ENCODE measurements around the gene PAK4.

Gene PAK4

GRCh38 chr19:39196320-39196719, 70.7 kb downstream of the PAK4 start:
- TF ChIP-seq, protein P1, sequence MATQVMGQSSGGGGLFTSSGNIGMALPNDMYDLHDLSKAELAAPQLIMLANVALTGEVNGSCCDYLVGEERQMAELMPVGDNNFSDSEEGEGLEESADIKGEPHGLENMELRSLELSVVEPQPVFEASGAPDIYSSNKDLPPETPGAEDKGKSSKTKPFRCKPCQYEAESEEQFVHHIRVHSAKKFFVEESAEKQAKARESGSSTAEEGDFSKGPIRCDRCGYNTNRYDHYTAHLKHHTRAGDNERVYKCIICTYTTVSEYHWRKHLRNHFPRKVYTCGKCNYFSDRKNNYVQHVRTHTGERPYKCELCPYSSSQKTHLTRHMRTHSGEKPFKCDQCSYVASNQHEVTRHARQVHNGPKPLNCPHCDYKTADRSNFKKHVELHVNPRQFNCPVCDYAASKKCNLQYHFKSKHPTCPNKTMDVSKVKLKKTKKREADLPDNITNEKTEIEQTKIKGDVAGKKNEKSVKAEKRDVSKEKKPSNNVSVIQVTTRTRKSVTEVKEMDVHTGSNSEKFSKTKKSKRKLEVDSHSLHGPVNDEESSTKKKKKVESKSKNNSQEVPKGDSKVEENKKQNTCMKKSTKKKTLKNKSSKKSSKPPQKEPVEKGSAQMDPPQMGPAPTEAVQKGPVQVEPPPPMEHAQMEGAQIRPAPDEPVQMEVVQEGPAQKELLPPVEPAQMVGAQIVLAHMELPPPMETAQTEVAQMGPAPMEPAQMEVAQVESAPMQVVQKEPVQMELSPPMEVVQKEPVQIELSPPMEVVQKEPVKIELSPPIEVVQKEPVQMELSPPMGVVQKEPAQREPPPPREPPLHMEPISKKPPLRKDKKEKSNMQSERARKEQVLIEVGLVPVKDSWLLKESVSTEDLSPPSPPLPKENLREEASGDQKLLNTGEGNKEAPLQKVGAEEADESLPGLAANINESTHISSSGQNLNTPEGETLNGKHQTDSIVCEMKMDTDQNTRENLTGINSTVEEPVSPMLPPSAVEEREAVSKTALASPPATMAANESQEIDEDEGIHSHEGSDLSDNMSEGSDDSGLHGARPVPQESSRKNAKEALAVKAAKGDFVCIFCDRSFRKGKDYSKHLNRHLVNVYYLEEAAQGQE (IDR thresholded peaks at IDR 0.05; ENCODE audit: insufficient read depth in 1 of 2, low read depth in 2 of 2, low read length in 2 of 2): no peak
- no peak for TF ChIP-seq POLR2AphosphoS5 (IDR thresholded peaks at IDR 0.05; ENCODE audit: low read depth, low read length)
- no peak for TF ChIP-seq SIN3A (IDR thresholded peaks at IDR 0.05; ENCODE audit: borderline replicate concordance, insufficient read depth, low read length)
- TF ChIP-seq FOXP2 (optimal IDR thresholded peaks at IDR 0.05; ENCODE audit: borderline replicate concordance, extremely low read depth, extremely low read length, insufficient read depth): no peak
- no peak for TF ChIP-seq TAF1 (IDR thresholded peaks at IDR 0.05; ENCODE audit: borderline replicate concordance, insufficient read depth, low read length)

DNA sequence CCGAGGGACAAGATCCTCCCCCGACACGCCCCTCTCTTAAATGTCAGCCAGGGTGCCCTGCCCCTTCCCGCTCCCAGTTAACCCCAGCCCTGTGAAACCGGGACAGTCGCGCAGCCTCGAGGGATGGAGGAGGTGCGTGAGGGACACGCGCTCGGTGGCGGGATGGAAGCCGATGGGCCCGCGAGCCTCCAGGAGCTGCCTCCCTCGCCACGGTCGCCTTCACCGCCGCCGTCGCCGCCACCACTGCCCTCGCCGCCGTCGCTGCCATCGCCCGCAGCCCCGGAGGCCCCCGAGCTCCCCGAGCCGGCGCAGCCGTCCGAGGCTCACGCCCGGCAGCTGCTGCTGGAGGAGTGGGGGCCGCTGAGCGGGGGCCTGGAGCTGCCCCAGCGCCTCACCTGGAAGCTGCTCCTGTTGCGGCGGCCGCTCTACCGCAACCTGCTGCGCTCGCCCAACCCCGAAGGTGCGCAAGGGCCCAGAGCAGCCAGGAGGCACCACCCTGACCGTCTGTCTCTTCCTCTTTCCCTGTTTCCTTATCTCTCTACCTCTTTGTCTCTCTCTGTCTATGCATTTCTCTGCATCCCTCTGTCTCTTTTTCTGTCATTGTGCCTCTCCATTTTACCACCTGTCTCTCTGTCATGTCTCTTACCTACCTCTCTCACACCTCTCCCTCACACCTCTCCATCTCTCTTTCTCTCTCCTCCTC, 71.4 kb downstream of the PAK4 start, which contains the start of gene NCCRP1:
Gene NCCRP1, plus strand, starts transcription at position 105 of the 703 bp plus-strand sequence. Its CDS starts 19 bp downstream, at position 124.
- TF ChIP-seq, protein P1 (IDR thresholded peaks at IDR 0.05; ENCODE audit: insufficient read depth in 1 of 2, low read depth in 2 of 2, low read length in 2 of 2): no peak
- TF ChIP-seq FOXP2 (optimal IDR thresholded peaks at IDR 0.05; ENCODE audit: borderline replicate concordance, extremely low read depth, extremely low read length, insufficient read depth): no peak
- TF ChIP-seq SIN3A (IDR thresholded peaks at IDR 0.05; ENCODE audit: borderline replicate concordance, insufficient read depth, low read length): no peak
- TF ChIP-seq POLR2AphosphoS5 (IDR thresholded peaks at IDR 0.05; ENCODE audit: low read depth, low read length): no peak
- no peak for TF ChIP-seq TAF1 (IDR thresholded peaks at IDR 0.05; ENCODE audit: borderline replicate concordance, insufficient read depth, low read length)

DNA sequence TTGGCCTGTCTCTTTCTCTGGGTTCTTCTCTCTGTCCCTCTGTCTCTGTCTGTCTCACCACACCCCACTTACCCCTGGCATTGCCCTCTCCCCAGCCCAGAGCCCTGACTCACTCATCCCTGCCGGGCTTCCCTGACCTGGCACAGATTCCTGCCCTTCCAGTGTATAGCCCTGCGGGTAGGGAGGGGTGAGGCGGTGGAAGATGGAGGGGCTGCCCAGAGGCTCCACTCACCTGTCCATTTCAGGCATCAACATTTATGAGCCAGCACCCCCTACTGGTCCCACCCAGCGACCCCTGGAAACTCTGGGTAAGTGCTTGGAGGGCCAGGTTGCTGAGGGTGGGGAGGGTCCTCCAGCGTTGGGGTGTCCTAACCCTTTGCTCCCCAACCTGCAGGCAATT, 72.2 kb downstream of the PAK4 start:
- no peak for TF ChIP-seq TAF1 (IDR thresholded peaks at IDR 0.05; ENCODE audit: borderline replicate concordance, insufficient read depth, low read length)

- TF ChIP-seq POLR2AphosphoS5 (IDR thresholded peaks at IDR 0.05; ENCODE audit: low read depth, low read length) (no peak), SIN3A (IDR thresholded peaks at IDR 0.05; ENCODE audit: borderline replicate concordance, insufficient read depth, low read length) (no peak)
Measured at GRCh38 chr19:39199025-39199424, 73.4 kb downstream of the PAK4 start.

- TF ChIP-seq, protein P1 (IDR thresholded peaks at IDR 0.05; ENCODE audit: insufficient read depth in 1 of 2, low read depth in 2 of 2, low read length in 2 of 2): no peak
- no peak for TF ChIP-seq TAF1 (IDR thresholded peaks at IDR 0.05; ENCODE audit: borderline replicate concordance, insufficient read depth, low read length)
- no peak for TF ChIP-seq SIN3A (IDR thresholded peaks at IDR 0.05; ENCODE audit: borderline replicate concordance, insufficient read depth, low read length)
- TF ChIP-seq POLR2AphosphoS5 (IDR thresholded peaks at IDR 0.05; ENCODE audit: low read depth, low read length): no peak
- no peak for TF ChIP-seq FOXP2 (optimal IDR thresholded peaks at IDR 0.05; ENCODE audit: borderline replicate concordance, extremely low read depth, extremely low read length, insufficient read depth)
Measured at GRCh38 chr19:39200066-39200802, 74.6 kb downstream of the PAK4 start.

GRCh38 chr19:39200803-39201115, 75.2 kb downstream of the PAK4 start:
- no peak for TF ChIP-seq SIN3A (IDR thresholded peaks at IDR 0.05; ENCODE audit: borderline replicate concordance, insufficient read depth, low read length)
- TF ChIP-seq POLR2AphosphoS5 (IDR thresholded peaks at IDR 0.05; ENCODE audit: low read depth, low read length): no peak
- no peak for TF ChIP-seq FOXP2 (optimal IDR thresholded peaks at IDR 0.05; ENCODE audit: borderline replicate concordance, extremely low read depth, extremely low read length, insufficient read depth)
- TF ChIP-seq, protein P1 (IDR thresholded peaks at IDR 0.05; ENCODE audit: insufficient read depth in 1 of 2, low read depth in 2 of 2, low read length in 2 of 2): no peak
- TF ChIP-seq TAF1 (IDR thresholded peaks at IDR 0.05; ENCODE audit: borderline replicate concordance, insufficient read depth, low read length): no peak
